CD14-positive monocyte (primary cell): Measurements from ENCODE around the gene FAHD2A. TPM values are rescaled to one million over a fixed set of nuclear protein-coding genes. Genes with fewer than 3 reads are reported as not detected.

Source experiments
- DNase-seq, 3 donors: peaks; one replicate each; pipeline ENCODE4 v3.0.0-alpha.2; 2011 to 2022
- H2AFZ ChIP-seq: 2 replicates; pipeline ENCODE4 v1.6.0; 2012; ENCODE audit warnings: mild to moderate bottlenecking, low read depth, low read length, inconsistent platforms; ENCODE audit not compliant: insufficient read depth, poor library complexity, severe bottlenecking
- H3K27ac ChIP-seq, 2 donors: 1 replicate in 1 of 2; 2 replicates in 1 of 2; pipeline ENCODE4 v1.5.1; 2012 to 2013; ENCODE audit warnings: low read length in 2 of 2, control low read depth in 1 of 2, inconsistent platforms in 1 of 2, low read depth in 1 of 2, mild to moderate bottlenecking in 1 of 2
- H3K27me3 ChIP-seq, 2 donors: one replicate each; pipeline versions ENCODE4 v1.6.0 to v1.6.1; 2011 to 2013; ENCODE audit warnings: low read length in 2 of 2; ENCODE audit not compliant: control insufficient read depth in 2 of 2, insufficient read depth in 2 of 2
- H3K36me3 ChIP-seq, 2 donors: replicated peaks in 1 of 2; 1 replicate in 1 of 2; 2 replicates in 1 of 2; pipeline versions ENCODE4 v1.5.1 to v1.6.1; 2012 to 2013; ENCODE audit warnings: low read length in 2 of 2, control low read depth in 1 of 2, inconsistent platforms in 1 of 2, mild to moderate bottlenecking in 1 of 2; ENCODE audit not compliant: insufficient read depth in 2 of 2, control insufficient read depth in 1 of 2
- H3K4me1 ChIP-seq, 2 donors: 1 replicate in 1 of 2; 2 replicates in 1 of 2; pipeline versions ENCODE4 v1.5.1 to v1.6.1; 2012 to 2013; ENCODE audit warnings: low read length in 2 of 2, control low read depth in 1 of 2, inconsistent platforms in 1 of 2, mild to moderate bottlenecking in 1 of 2, moderate library complexity in 1 of 2; ENCODE audit not compliant: insufficient read depth in 2 of 2, control insufficient read depth in 1 of 2
- H3K4me2 ChIP-seq: replicated peaks from 2 replicates; pipeline ENCODE3; 2012; ENCODE audit warnings: low read length, moderate library complexity, mild to moderate bottlenecking; ENCODE audit not compliant: poor library complexity, severe bottlenecking; ENCODE audit errors: extremely low read depth
- H3K4me3 ChIP-seq, 3 experiments: fragments of 200-600 bp in 1 of 3; sonication (generic) in 1 of 3; replicated peaks in 1 of 3; 1 replicate in 2 of 3; 2 replicates in 1 of 3; pipeline ENCODE4 v1.5.1; 2011 to 2013; ENCODE audit warnings: low read length in 3 of 3, mild to moderate bottlenecking in 3 of 3, control low read depth in 2 of 3, low read depth in 2 of 3, inconsistent platforms in 1 of 3, moderate library complexity in 1 of 3
- H3K79me2 ChIP-seq: 2 replicates; pipeline ENCODE4 v1.6.0; 2012; ENCODE audit warnings: mild to moderate bottlenecking, control low read depth, inconsistent platforms, low read length, moderate library complexity; ENCODE audit not compliant: insufficient read depth
- H3K9ac ChIP-seq: 2 replicates; pipeline ENCODE4 v1.6.0; 2017; ENCODE audit warnings: low read length, mild to moderate bottlenecking; ENCODE audit not compliant: insufficient read depth, poor library complexity, severe bottlenecking
- H3K9me3 ChIP-seq, 2 donors: replicated peaks in 1 of 2; 1 replicate in 1 of 2; 2 replicates in 1 of 2; pipeline versions ENCODE4 v1.5.1 to v1.6.1; 2012 to 2013; ENCODE audit warnings: low read length in 2 of 2, control low read depth in 1 of 2; ENCODE audit not compliant: control insufficient read depth in 1 of 2, insufficient read depth in 1 of 2
- H4K20me1 ChIP-seq: 2 replicates; pipeline ENCODE4 v1.6.0; 2012; ENCODE audit warnings: mild to moderate bottlenecking, low read length, control low read depth, moderate library complexity; ENCODE audit not compliant: insufficient read depth
- H3K27ac Mint-ChIP-seq, 7 donors: one replicate each; pipeline ENCODE4 v1.8.0; 2020; ENCODE audit warnings: mild to moderate bottlenecking in 7 of 7, mixed read lengths in 7 of 7, moderate library complexity in 6 of 7, inconsistent platforms in 2 of 7
- H3K27me3 Mint-ChIP-seq, 3 donors: one replicate each; pipeline ENCODE4 v1.8.0; 2021 to 2022; ENCODE audit warnings: low read depth in 3 of 3, mild to moderate bottlenecking in 3 of 3, mixed read lengths in 3 of 3, moderate library complexity in 3 of 3, inconsistent platforms in 1 of 3
- H3K36me3 Mint-ChIP-seq, 2 donors: one replicate each; pipeline ENCODE4 v1.8.0; 2020; ENCODE audit warnings: mixed read lengths in 2 of 2, inconsistent platforms in 1 of 2, mild to moderate bottlenecking in 1 of 2
- H3K4me1 Mint-ChIP-seq: one replicate; pipeline ENCODE4 v1.8.0; 2020; ENCODE audit warnings: mild to moderate bottlenecking, mixed read lengths
- H3K4me3 Mint-ChIP-seq, 2 donors: one replicate each; pipeline ENCODE4 v1.8.0; 2020; ENCODE audit warnings: mild to moderate bottlenecking in 2 of 2, mixed read lengths in 2 of 2, moderate library complexity in 1 of 2
- H3K9me3 Mint-ChIP-seq, 7 donors: one replicate each; pipeline ENCODE4 v1.8.0; 2020 to 2022; ENCODE audit warnings: mixed read lengths in 7 of 7, mild to moderate bottlenecking in 6 of 7, moderate library complexity in 6 of 7, inconsistent platforms in 2 of 7
- CTCF ChIP-seq: fragments of 200-600 bp; IDR thresholded peaks from one replicate; pipeline ENCODE4 v1.8.0; 2022; ENCODE audit warnings: antibody characterized with exemption, mild to moderate bottlenecking
- WGBS: methylation state at CpG from one replicate; pipeline ENCODE4 v1.1.5; 2013; ENCODE audit warnings: missing lambda C conversion rate; ENCODE audit not compliant: insufficient coverage; 5-methylcytosine and 5-hydroxymethylcytosine counted together
- intact Hi-C, 2 donors: fragments of 100-400 bp; cut with micrococcal nuclease; formaldehyde crosslinking; loops; one replicate each; pipeline versions ENCODE4 v1.15.0 to v1.15.1; 2023
- polyA plus RNA-seq, 3 donors: library from polyadenylated mRNA; depleted of rRNA in 1 of 3; unstranded in 2 of 3; stranded (reverse) in 1 of 3; fragments of 300-500 nt in 2 of 3; fragments of >200 nt in 1 of 3; fragmentation: Illumina TruSeq in 2 of 3; gene quantifications; 1 replicate in 2 of 3; 2 replicates in 1 of 3; pipeline ENCODE4 v1.2.3, GENCODE V29; 2012 to 2021

FAHD2A gene
- polyA plus RNA-seq, 3 donors = 9.7 to 17.1 (median 10.5) TPM

GRCh38 chr2:95353613-95354468, 48.7 kb upstream of the FAHD2A start:
- TF ChIP-seq CTCF = no peak

GRCh38 chr2:95354469-95354901, 48.0 kb upstream of the FAHD2A start:
- H3K9me3 ChIP-seq = peaks cover 0 to 5% of the 10 kb centered on the region in 2 donors
- H3K4me2 ChIP-seq = no peak overlapping the region
- H3K79me2 ChIP-seq = no peaks in the 10 kb centered on the region

More at GRCh38 chr2:95353613-95354468, 48.7 kb upstream of the FAHD2A start:
- H3K27me3 Mint-ChIP-seq = peaks cover 3 to 16% (median 6%) of the 10 kb centered on the region in 3 donors
- intact Hi-C loops = no loop called here
- Histone ChIP-seq H3K27ac (no peak overlapping the region), H3K4me3 (no peak overlapping the region), H3K9ac (no peak overlapping the region), H3K9me3 (peaks cover 0 to 5% of the 10 kb centered on the region in 2 donors), H2AFZ (no peak overlapping the region), H3K36me3 (no peaks in the 10 kb centered on the region), H3K4me1 (no peaks in the 10 kb centered on the region), H4K20me1 (no peaks in the 10 kb centered on the region), H3K4me2 (no peak overlapping the region), H3K27me3 (no peaks in the 10 kb centered on the region), H3K79me2 (no peaks in the 10 kb centered on the region)
- H3K4me3 Mint-ChIP-seq = no peak overlapping the region
- no peak overlapping the region for H3K27ac Mint-ChIP-seq
- H3K36me3 Mint-ChIP-seq = no peaks in the 10 kb centered on the region
- 74% methylated on average over 21 of the region's 22 CpGs for WGBS
- H3K9me3 Mint-ChIP-seq = peaks cover 0 to 10% (median 2%) of the 10 kb centered on the region in 7 donors
- DNase-seq = no peak
- no peaks in the 10 kb centered on the region for H3K4me1 Mint-ChIP-seq

More at GRCh38 chr2:95354469-95354901, 48.0 kb upstream of the FAHD2A start:
- H3K27me3 ChIP-seq = no peaks in the 10 kb centered on the region
- Mint-ChIP-seq H3K27ac (no peak overlapping the region), H3K27me3 (peaks cover 3 to 10% (median 5%) of the 10 kb centered on the region in 3 donors), H3K4me3 (no peak overlapping the region), H3K36me3 (no peaks in the 10 kb centered on the region), H3K4me1 (no peaks in the 10 kb centered on the region), H3K9me3 (peaks cover 0 to 10% (median 2%) of the 10 kb centered on the region in 7 donors)
- no peaks in the 10 kb centered on the region for H3K4me1 ChIP-seq
- WGBS = 94% methylated on average over 4 of the region's 5 CpGs
- no peak for DNase-seq
- H3K4me3 ChIP-seq = no peak overlapping the region
- H3K36me3 ChIP-seq = no peaks in the 10 kb centered on the region
- intact Hi-C loops = no loop called here
- no peaks in the 10 kb centered on the region for H4K20me1 ChIP-seq
- no peak overlapping the region for H2AFZ ChIP-seq
- no peak for TF ChIP-seq CTCF
- H3K27ac ChIP-seq = no peak overlapping the region
- H3K9ac ChIP-seq = no peak overlapping the region
